ENCODE measurements around the gene GCH1.
"Not testable (repeated sequence)": the region's sequence is repeated elsewhere in the genome, so short reads cannot be mapped to it uniquely, and the experiment has no call there.

Gene GCH1

GRCh38 chr14:54902521-54903420 lies at the start of gene GCH1:
Gene GCH1, minus strand, starts transcription at chr14:54902826. Its CDS starts 163 bp downstream, at chr14:54902663.
- peak; percentile 66 for DNase-seq

DNA sequence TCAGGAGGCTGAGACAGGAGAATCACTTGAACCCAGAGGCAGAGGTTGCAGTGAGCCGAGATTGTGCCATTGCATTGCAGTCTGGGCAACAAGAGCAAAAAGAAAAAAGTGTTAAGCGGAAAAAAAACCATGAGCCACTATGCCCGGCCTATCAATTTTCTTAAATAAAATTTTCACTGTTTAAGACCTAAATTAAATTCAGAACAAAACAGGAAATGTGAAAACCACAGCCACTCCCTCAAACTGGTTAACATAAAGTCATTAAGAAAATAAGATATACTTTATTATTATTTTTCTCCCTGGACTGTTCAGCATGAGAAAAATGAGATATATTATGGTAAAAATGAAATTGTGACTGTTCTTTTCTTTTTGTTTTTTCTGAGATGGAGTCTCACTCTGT lies 44.6 kb upstream of the GCH1 start:
- DNase-seq = no peak

DNA sequence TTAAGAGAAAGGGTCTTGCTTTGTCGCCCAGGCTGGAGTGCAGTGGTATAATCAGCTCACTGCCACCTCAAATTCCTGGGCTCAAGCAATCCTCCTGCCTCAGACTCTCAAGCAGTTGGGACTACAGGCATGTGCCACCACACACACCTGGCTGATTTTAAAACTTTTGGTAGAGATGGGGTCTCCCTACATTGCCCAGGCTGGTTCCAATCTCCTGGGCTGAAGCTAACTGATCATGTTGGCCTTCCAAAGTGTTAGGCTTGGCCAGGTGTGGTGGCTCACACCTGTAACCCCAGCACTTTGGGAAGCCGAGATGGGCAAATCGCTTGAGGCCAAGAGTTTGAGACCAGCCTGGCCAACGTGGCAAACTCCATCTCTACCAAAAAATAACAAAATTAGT lies 43.9 kb upstream of the GCH1 start:
- no peak for DNase-seq

DNA sequence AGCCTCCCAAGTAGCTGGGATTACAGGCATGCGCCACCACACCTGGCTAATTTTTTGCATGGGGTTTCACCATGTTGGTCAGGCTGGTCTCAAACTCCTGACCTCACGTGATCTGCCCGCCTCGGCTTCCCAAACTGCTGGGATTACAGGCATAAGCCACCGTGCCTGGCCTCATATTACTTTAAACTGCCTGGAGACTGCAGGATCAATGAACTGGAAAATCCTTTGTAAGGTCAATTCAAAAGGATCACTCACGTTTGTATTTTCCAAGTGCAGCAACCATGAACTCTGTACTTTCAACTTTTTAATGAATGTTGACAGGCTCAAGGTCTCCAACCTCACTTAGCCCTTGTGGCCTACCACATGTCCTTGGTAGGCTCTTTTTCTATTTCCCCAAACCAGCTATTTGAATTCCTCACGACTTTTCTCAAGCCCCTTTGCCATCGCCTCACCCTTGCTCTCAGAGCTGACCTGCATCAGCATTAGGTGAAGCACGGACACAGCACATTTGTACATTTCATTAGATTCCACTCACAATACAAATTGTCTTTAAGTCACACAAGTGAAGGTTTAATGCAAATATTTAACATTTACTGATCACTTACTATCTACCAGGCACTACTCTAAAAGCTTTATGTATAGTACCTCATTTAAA lies 42.2 kb upstream of the GCH1 start:
- DNase-seq = no peak

DNA sequence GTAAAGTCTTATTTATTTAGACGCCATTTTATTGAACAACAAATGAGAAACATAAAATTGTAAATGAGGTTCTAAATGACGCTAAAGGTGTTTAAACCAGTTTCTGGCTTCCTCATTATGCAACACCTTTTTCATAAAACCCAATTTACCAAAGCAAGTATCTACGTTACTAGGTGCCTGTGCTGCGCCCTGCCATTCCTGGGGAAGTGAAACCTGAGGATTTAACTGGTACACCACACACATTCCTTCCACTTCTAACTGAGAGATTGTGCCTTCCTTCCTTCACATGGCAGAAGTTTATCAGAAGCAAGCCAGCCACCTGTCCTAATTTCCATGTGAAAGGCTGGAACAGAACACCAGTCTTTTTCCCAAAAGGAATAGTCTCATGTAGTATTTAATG lies 40.3 kb upstream of the GCH1 start:
- DNase-seq = no peak

- DNase-seq = no peak
These were observed 34.2 kb upstream of the GCH1 start for GRCh38 chr14:54936816-54937215.

- no peak for DNase-seq
These were observed 33.3 kb upstream of the GCH1 start for GRCh38 chr14:54935958-54936357.

GRCh38 chr14:54935100-54935499 lies 32.5 kb upstream of the GCH1 start:
- no peak for DNase-seq

DNA sequence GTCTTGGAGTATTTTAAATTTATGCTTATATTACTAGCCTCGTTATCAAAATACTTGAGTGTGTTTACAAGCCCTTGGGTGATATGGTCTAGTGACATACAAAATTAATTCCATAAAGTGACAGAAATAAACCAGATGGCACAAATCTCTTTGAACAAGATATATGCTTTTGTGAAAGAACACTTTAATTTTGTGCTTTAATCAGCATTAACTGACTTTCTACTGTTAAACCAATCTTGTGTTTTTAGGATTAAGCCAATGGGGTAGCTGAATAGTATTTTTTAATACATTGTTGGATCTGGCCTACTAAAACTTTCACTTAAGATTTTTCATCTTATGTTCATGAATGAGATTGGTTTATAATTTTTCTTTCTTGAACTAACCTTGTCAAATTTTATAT lies 30.4 kb upstream of the GCH1 start:
- no peak for DNase-seq

DNA sequence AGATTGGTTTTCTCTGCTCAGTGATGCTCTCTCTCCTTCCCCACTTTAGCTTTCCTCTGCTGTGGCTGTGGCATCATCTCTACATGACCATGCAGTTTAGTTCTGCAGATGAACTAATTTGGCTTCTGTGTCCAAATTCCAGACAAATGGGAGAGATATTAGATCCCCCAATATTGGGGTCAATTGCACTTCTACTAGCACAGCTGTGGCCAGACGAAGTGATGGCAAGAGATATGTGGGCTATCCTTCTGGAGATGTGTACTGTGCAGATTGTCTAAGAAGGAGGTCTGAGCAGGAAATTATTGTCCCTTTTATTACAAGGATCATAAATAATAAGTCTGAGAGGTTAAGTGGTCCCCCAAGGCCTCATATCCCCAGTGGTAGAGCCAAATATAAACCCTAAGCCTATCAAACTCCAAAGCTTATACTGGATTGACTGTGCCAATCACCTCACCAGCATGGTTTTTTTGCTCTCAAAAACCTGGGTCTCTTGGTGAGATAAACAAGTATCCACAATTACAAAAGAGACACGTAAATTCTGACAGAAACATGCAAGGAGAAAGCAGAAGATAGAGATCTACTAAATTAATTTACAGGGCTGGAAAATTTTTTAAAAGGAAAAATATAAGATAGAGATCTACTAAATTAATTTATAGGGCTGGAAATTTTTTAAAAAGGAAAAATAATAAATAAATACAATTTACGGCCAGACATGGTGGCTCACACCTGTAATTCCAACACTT lies 29.1 kb upstream of the GCH1 start:
- DNase-seq = no peak

DNA sequence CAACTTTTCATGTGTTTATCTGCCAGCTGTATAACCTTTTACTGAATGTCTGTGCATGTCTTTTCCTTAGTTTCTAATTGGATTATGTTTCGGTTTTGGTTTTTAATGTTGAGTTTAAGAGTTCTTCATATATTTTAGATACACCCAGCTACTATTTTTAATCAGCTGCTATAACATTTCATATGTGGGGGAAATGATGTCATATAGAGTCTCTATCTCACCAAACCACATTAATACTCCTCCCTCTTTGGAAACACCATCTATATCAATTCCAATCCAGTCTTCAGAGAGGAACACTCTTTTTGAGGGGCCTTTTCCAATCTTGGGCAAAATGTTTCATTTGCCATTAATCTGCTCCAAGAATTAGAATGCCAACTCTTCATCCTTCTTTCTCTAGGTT lies 28.5 kb upstream of the GCH1 start:
- DNase-seq = no peak

DNA sequence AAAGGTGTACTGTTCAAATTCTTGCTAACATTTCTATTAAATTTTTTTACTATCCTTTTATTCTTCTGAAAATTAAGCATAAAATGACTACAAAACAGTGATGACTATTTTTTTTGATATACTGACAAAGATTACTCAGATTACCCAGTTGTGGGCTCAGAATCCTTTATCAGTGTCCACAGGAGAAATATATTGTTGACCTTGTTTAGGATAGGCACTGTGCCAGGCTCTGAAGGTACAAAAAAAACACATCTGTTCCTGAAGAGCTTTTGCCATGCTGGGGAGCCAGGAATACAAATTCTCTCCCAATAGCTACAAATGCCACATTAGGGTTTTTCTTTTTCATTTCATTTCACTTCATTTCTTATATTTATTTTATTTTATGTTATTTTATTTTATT lies 26.9 kb upstream of the GCH1 start:
- DNase-seq = no peak

DNA sequence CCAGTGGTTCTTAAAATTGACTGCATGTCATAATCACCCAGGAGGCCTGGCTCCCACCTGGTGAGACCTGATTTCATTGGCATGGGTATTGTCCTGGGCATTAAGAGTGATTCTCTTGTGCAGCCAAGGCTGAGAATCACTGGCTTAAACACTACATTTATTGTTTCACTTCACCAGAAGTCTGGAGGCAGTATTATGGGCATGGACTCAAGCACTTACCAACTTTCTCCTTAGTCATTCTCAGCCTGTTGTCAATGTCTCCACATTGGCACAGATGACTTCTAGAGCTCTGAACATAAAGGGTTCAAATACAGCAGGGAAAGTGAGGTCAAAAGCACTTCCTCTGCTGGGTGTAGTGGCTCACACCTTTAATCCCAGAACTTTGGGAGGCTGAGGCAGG lies 25.6 kb upstream of the GCH1 start:
- DNase-seq = no peak

- no peak for DNase-seq
These were observed 24.9 kb upstream of the GCH1 start for GRCh38 chr14:54927551-54927950.

GRCh38 chr14:54926570-54926969 lies 23.9 kb upstream of the GCH1 start:
- DNase-seq = not testable (repeated sequence)

GRCh38 chr14:54922598-54922997 lies 20.0 kb upstream of the GCH1 start:
- no peak for DNase-seq

- DNase-seq = no peak
These were observed 17.4 kb upstream of the GCH1 start for GRCh38 chr14:54920052-54920451.

DNA sequence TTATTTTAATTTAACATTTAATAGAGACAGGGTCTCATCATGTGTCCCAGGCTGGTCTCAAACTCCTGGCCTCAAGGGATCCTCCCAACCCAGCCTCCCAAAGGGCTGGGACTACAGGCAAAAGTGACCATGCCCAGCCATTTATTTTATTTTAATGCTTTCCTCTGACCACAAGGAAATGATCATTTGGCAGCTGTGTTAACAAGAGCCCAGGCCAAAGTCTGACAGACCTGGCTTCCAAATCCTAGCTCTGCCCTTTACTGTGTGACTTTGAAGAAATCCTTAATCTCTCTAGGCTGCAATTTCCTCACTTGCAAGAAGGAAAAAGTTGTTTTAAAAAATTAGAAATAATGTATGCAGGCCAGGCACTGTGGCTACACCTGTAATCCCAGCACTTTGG lies 16.7 kb upstream of the GCH1 start:
- no peak for DNase-seq

DNA sequence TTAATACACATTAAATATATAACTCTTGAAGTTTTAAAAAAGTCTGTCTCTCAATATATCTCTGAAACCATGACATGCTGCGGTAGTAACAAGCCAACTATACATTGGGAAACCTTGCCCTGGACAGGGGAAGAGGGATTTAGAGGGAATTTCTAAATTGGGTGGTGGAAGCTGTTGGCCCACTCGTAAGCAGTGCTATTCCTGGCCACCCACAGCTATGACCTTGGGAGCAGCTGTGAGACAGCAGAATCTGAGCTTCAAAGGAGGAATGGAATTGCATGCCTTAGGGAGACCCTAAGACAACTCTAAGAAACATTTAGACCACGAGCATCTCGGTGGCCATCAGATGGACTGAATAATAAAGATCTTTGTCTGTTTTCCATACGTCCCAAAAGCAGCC lies 15.8 kb upstream of the GCH1 start:
- DNase-seq = no peak

GRCh38 chr14:54916101-54916500 lies 13.5 kb upstream of the GCH1 start:
- DNase-seq = no peak

GRCh38 chr14:54909817-54910558 lies 7.4 kb upstream of the GCH1 start:
- DNase-seq = no peak

DNA sequence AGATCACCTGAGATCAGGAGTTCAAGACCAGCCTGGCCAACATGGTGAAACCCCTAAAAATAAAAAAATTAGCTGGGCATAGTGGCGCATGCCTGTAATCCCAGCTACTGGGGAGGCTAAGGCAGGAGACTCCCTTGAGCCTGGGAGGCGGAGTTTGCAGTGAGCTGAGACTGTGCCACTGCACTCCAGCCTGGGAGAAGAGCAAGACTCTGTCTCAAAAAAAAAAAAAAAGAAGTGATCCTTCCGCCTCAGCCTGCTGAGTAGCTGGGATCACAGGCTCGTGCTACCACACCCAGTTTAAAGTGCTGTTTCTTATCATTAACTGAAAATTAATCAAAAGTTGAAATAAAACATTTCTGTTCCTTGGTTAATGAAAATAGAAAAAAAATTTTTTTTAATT lies 6.3 kb upstream of the GCH1 start:
- not testable (repeated sequence) for DNase-seq

DNA sequence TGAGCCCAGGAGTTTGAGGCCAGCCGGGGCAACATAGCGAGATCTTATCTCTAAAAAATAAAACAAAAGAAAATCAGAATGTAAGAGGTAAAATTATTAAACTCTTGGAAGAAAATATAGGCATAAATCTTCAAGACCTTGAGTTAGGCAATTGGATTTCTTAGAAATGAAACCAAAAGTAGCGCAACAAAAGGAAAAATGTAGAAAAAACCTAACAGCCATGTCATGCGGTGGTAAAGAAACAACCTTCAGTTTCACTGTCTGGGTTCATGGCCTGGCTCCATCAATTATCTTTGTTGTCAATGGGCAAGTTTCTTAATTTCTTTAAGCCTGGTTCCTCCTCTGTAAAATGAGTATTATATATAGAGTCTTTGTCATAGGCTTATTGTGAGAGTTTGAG lies 5.6 kb upstream of the GCH1 start:
- no peak for DNase-seq

Data from activated effector memory CD4-positive, alpha-beta T cell treated with Interleukin-2 at 50 U/mL for 16 hours (primary cell).